ENCODE data around the gene TRAF3.

Gene TRAF3

DNA sequence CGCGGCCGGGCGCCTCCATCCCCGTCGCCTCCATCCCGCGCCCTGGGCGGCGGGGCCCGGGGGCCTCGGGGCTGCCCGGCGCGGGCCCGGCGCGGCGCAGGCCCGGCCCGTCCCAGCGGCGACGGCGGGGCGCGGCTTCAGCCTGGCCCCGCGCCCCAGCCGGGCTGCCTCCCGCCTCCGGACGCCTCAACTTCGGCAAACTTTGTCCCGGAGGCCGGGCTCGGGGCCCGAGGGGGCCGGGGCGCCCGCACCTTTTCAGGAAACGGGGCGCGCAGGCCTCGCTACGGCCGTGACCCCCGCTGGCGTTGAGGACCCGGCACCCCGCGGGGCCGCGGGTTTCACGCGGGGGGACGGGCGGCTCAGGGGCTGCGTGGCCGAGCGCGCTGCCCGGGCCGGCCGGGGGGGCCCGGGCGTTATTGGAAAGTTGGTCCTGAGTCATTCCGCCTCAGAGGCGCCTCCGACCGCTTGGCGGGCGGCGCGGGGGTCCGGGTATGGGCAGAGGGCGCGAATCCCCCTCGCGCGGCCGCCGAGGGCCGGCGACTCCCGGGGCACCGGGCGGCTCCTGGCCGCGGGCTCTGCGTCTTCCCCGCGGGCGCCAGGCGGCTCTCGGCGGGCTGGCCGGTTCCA is 575 bp downstream of the TRAF3 start:
- DNase-seq (ENCODE audit: low read depth in 4 of 4, low spot score in 1 of 4) = no peak

DNA sequence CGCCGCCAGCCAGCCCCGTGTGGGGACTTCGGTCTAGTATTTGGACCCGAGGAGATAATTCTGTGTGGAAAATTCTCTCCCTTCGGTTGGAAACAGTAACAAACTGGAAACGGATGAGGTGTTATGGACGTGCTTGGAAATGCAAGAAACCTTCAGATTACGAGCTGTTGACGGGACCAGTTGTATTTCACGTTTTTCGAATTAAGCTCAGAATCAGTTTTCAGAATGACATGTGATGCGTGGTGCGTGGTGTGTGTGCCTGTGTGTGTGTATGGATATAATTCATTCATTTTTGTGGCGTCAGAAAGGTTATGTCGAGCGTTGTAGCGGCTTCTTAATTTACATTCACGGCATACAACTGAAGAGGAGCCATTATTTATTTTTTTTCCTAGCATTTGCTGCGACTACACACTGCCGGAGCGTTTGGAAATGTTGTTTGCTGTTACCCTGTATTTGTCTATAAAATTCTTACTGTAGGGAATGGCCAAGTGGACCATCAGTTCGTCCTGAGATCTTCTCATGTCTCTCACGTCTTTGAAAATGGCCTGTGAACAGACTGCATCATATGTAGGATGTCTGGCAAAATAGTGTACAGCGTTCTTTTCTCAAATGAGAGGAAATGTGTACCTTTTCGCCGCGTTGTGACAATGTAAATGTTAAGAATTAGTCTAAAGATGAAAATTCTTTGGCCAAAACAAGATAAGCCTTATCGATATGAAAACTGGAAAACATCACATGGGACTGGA is 1.3 kb downstream of the TRAF3 start:
- DNase-seq (ENCODE audit: low read depth in 4 of 4, low spot score in 1 of 4) = no peak

DNA sequence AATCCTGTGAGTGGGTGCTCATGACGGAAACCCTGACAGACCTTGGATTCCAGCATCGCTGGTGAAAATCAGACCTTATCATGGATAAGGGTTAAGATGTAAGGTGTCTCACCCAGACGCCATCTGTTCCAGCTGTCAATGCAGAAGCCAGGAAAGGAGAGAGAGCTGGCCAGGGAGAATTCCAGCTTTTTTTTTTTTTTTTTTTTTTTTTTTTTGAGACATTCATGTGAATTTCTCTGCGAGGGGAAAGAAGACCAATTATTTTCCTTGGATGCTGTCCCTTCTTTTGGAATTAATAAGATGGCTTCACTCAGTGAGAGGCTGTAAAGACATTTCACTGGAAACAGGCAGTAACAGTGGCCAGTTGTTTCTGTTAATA is 1.8 kb downstream of the TRAF3 start:
- no peak for DNase-seq (ENCODE audit: low read depth in 4 of 4, low spot score in 1 of 4)

DNA sequence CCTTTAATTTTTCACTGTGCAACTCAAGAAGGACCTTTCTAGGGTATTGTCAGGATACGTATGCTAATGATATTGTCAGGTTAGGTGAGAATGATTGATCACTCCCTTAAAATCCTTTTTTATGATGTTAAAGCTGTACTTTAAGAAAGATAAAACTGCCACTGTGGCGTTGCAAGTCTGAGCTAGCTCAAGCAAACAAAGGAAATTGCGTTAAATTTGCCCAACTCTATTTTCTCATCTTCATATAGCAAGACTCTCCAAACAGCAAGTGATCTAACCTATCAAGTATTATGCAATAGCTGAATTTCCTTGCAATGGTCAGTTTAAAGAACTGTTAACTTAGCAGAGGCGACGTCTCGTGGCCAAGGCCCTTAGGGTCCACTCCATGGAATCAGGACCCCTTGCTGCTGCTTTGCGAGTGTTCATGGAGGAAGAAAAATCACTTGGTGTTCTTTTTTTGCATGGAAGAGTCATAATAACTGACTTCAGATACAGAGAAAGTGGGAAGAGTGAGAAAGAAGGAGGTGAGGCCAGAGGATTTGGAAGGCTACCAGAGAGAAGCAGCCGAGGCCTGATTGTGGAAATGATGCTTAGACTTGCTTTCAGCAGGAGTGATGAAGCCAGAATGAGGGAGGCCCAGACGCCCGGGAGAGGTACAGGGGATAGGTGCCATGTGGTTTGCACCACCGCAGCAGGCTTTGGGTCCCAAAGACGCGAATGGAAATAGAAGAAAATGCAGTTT is 2.5 kb downstream of the TRAF3 start:
- DNase-seq (ENCODE audit: low read depth in 4 of 4, low spot score in 1 of 4) = no peak

DNA sequence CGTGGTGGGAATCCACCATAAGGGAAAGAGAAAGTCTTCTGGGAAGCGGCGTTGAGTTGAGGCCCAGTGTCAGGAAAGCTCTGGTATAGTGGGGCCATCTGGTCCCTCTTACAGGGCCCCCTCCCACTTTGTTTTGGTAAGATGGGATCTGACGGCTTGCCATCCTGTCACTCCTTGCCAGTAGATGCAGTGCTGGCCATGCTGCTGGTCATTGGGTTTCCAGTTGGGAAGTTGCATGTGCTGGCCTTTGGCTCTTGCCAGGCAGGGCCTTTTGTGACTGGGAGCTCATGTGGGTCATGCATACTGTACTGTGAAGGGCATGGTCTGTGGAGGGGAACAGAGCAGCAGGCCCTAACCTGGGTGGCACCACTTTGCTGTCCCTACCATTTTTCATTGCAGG is 3.8 kb downstream of the TRAF3 start:
- DNase-seq (ENCODE audit: low read depth in 4 of 4, low spot score in 1 of 4) = no peak

DNA sequence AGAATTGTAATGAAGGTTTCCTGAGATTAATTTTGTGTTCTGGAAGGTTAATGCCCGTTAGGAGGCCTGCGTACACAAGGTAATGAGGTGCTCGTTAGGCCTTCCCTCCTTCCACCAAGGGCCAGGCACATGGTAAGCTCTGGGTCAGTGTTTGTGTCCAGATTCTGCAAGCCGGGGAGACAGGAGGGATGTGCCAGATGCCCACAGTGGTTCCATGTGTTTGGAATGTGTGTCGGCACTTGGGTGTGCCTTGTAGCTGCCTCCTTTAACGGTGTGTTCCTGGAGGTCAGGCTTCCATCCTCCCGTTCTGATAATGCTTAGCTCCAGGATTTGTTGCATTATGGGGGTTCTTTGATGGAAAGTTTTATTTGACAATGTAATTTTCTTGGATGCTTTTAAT is 5.7 kb downstream of the TRAF3 start:
- no peak for DNase-seq (ENCODE audit: low read depth in 4 of 4, low spot score in 1 of 4)

DNA sequence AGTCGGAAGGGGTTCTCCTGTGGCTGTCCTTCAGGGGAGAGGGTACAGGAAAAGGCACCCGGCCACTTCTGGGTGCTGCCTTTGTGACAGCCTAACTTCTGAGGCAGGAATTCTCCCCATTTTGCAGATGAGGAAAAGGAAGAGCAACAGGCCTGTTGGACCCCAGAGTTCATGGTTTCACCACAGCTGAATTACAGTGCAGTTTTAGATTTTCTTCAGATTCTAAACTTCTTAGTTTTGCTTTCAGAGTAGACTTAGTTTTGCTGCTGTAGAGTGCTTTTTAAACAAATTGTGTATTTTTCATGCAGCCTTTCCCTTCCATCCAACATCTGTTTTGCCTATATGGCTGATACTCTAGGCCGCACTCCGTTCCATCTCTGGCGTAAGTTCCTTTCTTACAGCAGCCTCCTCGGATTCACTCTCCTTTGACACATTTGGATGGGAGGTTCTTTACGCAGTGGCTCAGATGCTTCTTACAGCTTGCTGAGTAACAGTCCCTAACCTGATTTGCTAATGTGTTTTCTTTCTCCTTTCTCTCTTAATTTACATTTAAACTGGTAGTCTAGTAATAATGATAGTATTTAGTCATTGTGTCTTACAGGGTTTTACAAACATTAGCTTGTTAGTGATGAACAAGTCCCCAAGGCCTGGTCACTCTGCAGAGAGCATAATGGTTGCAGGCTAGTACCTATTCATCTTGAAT is 7.8 kb downstream of the TRAF3 start:
- no peak for DNase-seq (ENCODE audit: low read depth in 4 of 4, low spot score in 1 of 4)

DNA sequence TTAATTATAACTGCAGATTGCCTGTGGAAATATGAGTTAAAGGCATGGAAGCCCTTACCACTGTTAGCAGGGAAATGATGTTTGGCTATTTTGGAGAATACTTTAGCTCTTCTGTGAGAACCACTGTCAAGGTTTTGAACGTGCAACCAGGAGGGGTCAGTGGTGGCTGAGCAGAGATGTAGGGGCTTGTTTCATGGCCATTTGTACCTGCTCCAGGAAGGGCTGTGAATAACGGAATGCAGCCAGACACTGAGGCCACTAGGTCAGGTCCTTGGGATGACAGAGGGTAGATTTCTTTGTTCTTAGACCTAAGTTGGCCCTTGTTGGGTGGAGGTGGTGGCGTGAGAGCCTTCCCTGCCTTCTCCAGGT is 8.3 kb downstream of the TRAF3 start:
- no peak for DNase-seq (ENCODE audit: low read depth in 4 of 4, low spot score in 1 of 4)

DNA sequence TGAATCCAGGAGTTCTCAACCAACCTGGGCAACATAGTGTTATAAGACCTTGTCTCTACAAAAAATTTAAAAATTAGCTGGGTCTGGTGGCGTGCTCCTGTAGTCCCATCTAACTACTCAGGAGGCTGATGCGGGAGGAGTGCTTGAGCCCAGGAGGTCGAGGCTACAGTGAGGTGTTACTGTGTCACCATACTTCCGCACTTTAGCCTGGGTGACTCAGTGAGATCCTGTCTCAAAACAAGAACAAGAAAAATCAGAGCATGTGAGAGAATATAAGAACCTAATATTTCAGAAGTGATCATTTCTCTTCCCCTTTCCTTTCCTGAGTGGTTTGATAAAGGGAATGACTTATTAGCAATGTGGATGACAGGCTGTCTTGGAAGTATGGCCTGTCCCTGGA is 9.5 kb downstream of the TRAF3 start:
- DNase-seq (ENCODE audit: low read depth in 4 of 4, low spot score in 1 of 4) = no peak

DNA sequence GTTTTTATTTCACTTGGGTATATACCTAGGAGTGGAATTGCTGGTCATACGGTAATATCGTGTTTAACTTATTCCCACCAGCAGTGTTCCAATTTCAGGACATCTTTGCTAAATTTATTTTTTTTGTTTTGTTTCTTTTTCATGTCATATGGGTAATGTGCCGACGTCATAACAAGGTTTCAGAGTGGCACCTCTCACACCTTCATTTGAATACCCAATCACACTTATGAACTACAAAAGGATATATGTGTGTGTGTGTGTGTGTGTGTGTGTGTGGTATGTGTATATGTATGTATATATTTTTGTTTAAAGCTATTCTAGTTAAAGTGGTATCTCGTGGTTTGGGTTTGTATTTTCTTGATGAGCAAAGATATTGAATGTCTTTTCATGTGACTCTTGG is 12.1 kb downstream of the TRAF3 start:
- DNase-seq (ENCODE audit: low read depth in 4 of 4, low spot score in 1 of 4) = no peak

DNA sequence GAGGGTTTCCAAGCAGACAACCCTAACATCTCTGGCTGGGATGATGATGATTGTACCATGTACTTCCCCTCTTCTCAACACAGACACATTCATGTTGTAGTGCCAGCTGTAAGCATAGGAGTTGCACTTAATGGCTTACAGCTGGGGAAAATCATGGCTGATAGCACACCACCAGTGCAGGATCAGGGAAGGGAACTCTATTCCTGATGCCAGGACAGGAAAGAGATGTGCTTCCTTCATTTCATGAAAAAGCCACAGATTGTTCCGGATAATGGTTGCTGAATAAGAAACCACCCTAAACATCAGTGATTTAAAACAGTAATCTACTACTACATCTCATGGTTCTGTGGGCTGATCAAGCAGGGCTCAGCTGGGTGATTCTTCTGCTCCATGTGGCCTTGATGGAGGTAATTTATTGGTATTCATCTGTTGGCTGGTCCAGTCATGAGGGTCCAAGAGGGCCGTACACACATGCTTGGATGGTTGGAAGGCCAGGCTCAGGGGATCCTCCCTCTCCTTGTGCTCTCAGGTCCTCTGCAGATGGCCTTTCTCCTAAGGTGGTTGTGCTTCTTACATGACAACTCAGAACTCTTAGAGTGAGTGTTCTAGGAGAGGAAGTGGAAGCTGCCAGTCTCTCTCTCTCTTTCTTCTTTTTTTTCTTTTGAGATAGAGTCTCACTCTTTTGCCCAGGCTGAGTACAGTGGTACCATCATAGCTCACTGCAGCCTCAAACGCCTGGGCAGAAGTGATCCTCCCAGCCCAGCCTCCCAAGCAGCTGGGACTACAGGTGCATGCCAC is 16.5 kb downstream of the TRAF3 start:
- DNase-seq (ENCODE audit: low read depth in 4 of 4, low spot score in 1 of 4) = no peak

DNA sequence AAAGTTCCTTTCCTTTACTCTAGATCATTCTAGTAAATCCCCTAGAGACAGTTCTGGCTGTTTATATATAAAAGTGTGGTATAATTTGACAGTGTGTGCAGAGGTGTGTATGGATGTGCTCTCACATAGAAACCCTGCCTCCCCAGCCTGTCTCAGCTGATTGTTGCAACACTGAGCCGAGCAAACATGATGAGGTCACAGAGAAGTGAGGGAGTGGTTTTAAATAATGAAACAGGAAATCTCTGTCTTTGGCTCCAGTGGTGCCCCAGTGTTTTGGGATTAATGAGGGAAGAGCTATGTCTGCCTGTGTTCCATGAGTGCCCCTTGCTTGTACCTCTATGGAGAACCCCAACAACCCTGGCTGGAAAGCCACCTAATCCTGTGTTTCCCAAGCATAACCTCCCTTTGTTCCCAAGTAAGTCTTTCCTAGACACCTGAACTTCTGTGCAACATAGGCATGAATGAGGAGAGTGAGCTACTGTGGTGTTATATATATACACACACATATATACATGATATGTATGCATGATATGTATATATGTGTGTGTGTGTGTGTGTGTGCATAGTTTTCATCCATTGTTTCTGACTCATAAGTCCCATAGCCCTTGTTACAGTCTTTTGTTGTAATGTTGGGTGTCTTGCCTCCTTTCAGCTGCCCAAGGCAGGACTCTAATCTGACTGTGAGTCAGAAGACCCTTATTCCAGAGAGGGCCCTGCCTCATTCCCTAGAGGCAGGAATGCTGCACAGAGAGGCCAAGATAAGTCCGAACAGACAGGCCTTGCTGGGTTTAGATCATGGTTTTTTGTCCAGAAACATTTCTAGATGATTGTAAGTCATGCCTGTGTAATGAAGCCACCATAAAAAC is 18.0 kb downstream of the TRAF3 start:
- DNase-seq (ENCODE audit: low read depth in 4 of 4, low spot score in 1 of 4) = no peak

DNA sequence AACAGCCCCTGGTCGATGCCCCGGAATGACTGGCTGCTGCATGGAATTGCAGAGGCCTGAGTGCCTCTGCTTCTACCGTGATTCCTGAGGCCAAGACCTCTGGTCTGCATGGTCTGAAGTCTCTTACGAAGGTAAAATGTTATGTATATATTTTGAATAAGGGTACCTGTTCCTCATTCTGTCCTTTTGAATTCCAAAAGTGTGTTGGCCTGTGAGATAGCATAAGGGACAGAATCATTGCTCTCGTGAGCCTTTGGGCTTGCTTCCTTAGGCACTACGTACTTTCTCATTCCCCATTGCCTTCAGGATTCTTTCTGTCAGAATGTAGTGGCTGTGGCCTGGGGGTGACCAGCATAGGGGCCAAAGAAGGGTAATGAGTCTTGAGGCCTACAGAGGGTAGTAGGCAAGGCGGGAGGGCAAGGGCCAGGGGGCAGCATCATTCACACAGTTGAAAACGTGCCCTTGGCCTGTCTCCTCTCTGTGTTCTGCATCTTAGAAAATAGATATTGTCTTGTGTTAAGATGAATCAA is 19.5 kb downstream of the TRAF3 start:
- no peak for DNase-seq (ENCODE audit: low read depth in 4 of 4, low spot score in 1 of 4)

DNA sequence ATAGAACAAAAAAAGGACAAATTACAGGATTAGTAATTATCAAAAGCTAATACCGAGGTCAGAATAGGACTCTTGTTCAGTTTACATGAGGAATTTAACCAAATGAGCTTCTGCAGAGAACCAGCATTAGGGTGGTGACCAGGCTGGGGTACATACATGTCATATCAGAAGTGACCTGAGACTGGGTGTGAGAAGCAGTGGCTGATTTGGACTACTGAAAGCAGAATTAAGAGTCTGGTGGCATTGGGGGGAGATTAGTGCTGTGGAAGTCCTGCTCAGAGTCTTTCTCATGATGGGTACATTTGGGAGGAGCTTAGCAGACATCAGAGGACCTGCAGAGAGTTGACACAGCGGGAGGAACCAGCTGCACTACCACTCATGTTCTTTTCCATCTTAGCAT is 21.7 kb downstream of the TRAF3 start:
- DNase-seq (ENCODE audit: low read depth in 4 of 4, low spot score in 1 of 4) = no peak

DNA sequence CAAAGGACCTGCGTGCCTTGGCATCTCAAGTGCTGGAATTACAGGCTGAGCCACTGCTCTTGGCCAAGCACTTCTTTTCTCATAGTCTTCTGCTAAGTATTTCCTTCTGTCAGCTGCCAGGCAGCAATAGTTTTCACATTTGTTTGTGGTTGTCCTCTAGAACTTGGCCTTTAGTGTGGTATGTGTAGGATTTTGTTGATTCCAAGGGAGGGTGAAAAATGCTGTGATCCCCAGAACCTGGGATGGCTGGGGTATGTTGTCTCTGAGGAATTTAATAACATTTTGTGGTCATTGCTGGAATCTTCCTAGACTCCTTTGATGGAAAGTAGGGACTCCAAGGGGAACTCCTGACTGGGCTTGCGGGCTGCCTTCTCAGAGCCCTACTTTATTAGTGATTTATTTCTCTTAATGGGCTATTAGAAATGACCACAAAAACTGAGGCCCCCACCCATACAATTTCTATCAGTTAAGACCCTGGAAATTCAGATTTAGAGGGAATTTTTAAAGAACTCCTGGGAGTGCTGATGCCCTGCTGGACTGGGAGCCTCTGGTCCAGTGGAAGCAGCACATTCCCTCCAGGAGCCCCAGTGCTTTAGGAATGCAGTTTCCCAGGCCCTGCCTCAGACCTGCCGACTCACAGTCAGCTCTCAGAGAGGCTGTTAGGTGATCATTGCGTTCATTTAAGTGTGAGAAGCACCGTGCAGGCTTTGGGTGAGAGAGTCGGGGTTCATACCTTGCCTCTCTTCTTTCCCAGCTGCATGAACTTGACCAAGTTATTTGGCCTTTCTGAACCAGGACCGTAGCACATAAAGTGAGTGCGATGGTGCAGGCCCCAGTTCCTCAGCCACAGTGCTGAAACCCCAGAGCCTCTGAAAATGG is 22.7 kb downstream of the TRAF3 start:
- DNase-seq (ENCODE audit: low read depth in 4 of 4, low spot score in 1 of 4) = no peak

DNA sequence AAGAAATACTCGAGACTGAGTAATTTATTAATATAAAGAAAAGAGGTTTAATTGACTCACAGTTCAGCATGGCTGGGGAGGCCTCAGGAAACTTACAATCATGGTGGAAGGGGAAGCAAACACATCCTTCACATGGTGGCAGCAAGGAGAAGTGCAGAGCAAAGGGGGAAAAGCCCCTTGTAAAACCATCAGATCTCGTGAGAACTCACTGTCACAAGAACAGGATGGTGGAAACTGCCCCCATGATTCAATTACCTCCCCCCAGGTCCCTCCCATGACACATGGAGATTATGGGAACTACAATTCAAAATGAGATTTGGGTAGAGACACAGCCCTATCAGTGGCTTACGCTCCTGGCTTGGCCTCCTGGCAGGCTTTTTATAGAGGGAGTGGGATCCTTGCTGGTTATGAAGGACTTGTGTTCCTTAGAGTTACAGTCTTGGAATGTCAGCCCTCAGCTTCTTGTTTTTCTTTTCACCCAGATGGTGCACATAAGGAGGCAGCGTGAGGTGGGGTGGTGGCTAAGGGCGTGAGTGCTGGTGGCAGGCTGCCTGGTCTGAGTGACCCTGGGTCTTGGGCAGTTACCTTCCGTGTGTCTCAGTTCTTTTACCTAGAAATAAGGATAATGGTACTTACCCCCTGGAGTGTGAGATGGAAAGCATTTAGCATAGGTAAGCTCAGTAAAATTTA is 25.7 kb downstream of the TRAF3 start:
- DNase-seq (ENCODE audit: low read depth in 4 of 4, low spot score in 1 of 4) = no peak

DNA sequence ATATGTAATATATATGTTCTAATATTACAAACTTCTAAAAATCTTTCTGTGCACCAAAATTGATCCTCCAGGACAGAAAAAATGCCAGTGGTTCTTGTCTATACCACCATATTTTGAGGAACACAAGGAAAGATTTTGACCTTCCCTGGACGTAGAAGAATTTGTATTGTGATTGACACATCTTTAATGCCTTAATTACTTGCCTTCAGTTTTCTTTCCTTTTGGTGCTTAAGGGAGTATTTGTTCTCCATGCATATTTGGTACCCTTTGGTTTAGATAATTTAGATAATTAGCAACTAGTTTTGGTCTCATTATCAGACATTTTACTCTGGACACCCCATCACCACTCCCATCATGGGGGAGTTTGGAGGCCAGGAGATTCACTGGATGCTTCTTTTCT is 27.6 kb downstream of the TRAF3 start:
- DNase-seq (ENCODE audit: low read depth in 4 of 4, low spot score in 1 of 4) = no peak

DNA sequence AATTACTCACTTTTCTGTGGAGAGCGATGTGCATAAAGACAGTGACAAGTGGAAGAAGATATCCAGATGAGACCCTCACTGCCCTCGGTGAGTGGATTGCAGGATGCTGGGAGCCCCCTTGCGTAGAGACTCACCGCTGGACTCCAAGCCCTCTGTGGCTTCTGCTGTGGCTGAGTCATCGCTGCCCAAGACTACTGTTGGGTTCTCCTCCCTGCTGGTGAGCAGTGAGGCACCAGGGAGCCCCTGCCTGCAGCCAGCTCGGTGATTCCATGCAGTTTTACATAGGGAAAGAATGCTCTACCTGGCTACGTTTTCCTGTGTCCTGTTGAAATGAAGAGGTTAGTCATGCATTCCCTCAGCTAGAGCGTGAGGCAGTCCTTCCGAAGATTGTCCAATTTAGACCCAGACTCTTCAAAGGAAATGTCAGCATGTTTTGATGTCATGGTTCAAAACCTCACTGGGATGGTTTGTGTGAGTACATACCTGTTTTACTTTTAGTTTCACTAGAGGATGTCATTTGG is 28.2 kb downstream of the TRAF3 start:
- DNase-seq (ENCODE audit: low read depth in 4 of 4, low spot score in 1 of 4) = peak in 1 of 4 experiments; percentile 34
